ENCODE measurements around the gene PHYKPL. TPM values are rescaled to one million over a fixed set of nuclear protein-coding genes. Genes with fewer than 3 reads are reported as not detected.
"Not testable (repeated sequence)": the region's sequence is repeated elsewhere in the genome, so short reads cannot be mapped to it uniquely, and the experiment has no call there.

The PHYKPL gene
- total RNA-seq, 1 donor from 2014 or later = 95.4 TPM

DNA sequence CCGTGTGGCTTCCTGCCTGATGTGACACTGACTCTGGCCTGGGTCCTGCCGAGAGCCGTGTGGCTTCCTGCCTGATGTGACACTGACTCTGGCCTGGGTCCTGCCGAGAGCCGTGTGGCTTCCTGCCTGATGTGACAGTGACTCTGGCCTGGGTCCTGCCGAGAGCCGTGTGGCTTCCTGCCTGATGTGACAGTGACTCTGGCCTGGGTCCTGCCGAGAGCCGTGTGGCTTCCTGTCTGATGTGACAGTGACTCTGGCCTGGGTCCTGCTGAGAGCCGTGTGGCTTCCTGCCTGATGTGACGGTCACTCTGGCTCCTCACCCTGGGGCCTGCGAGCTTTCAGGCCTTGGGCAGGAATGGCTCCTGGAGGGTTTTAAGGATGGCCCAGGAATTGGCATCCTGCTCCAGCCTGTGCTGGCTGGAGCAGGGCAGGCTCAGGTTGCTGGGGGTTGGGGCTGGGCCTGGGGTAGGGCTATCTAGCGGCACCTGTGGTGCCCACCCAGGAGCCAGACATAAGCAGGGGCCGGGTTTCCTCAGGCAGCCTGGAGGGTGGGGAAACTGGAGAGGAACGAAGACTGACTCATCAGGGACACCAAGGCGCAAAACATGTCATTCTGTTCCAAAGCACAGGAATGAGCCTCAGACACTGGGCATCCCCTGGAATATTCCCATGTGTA lies 7.2 kb upstream of the PHYKPL start:
- not testable (repeated sequence) for DNase-seq (ENCODE audit: low spot score)

DNA sequence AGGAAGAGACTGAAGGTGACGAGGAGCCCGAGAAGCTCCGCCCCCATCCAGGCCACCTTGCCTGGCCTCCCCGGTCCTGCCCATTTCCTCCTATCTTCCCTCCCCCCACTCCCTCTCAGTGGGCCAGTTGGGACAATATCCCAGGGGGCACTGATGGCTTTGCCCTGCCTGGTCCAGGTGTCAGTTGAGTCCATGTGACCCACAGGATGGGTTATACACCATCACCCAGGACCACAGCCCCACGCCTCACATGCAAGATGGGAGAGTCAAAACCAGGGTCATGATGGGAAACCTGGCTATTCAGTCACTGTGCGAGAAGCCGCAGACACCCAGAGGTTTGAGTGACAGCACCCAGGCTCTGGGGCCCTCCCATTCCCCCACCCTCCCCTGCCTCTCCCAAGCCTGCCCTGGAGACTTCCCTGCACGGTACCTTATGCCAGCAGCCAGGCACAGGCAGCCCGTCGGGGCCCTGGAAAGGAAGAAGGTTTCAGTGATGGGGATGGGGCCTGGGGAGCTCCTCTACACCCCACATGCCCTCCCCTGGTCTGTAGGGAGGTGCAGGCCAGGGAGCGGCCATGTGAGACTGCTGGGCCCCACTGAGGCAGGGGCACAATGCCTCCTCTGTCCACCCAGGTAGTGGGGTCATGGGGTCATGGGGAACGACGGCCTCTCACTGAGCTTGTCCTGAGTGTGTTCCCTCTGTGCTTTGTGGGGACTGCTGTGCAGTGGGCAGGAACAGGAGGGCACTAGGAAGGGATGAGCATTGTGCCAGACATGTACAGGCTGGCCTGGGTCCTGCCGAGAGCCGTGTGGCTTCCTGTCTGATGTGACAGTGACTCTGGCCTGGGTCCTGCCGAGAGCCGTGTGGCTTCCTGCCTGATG lies 6.3 kb upstream of the PHYKPL start:
- no peak for DNase-seq (ENCODE audit: low spot score)

DNA sequence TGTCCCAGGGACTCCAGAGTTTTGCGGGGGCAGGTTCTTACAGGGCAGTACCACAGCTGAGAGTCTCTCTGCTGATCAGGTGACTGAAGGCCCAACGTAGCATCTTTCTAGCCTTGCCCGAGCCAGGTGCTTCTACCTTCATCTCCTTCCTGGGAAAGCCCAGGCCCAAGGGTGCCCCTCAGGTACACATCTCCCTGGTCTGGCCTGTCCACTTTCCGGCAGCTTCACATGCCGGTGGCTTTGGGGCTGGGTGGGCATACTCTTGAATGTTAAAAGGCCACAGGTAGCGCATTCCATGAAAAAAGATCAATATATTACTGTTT lies 5.7 kb upstream of the PHYKPL start:
- no peak for DNase-seq (ENCODE audit: low spot score)

DNA sequence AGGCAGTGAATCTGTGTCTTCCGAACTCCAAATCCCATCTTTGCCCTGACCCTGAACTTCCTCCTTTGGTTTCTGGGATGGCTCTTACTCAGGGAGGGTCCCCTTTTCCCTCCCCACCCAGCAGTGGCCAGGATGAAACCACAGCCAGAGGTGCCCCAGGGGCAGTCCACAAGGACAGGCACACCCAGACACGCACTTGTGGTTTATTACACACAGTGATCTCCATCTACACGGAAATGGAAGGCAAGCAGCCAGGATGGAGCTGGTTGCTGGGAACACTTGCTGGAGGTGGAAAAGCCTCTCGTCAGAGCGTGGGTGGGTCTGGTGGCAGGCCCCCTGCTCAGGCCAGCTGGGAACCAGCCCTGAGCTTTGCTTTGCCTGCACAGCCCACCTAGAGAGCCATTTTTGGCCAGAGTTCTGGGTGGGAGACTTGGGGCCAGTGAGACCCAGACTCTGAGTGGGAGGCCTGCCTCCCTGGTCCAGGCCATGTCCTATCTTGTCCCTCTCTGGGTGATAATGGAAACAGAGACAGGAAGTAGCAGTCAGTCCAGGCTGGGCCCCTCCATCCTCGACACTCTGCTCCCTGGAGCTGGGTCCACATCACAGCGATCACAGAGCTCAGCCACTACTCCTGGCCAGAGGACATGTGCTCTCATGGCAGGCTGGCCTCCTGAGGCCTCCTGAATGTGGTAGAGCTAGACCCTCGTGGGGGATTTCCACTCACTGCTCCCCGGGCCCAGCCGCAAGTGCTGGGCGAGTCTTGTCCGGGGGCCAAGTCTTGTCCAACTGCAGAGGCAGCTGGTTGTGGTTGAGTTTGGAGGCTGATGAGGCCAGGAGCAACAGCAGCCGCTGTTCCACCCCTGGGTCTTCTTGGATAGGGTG lies 5.1 kb upstream of the PHYKPL start:
- DNase-seq (ENCODE audit: low spot score) = no peak

DNA sequence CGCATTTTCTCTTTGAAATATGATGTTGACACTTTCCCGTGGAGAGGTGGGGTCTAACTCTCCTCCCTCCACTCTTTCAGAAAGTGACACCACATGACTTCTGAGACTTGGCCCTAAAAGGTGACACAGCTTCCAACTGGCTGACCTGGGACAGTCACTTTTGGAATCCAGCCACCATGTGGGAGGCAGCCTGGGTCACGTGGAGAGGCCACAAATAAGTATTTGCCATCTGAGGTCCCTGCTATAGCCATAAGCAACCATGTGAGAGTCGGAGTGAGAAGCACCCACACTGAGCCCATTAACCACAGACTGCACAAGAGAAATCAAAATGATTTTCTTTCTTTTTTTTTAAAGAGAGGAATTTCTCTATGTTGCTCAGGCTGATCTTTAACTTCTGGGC lies 4.1 kb upstream of the PHYKPL start:
- peak; percentile 67 for DNase-seq (ENCODE audit: low spot score)

DNA sequence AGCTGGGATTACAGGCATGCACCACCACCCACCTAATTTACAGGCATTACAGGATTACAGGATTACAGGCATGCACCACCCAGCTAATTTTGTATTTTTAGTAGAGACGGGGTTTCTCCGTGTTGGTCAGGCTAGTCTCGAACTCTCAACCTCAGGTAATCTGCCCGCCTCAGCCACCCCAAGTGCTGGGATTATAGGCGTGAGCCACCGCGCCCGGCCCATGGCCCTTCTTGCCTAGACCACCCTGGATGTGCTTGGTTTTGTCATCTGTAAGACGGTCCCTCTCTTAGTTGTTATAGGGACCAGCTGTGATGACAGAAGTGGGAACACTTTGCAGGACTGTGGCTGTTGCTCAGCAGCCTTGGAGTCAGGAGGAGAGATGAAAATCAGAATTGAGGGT lies 3.5 kb upstream of the PHYKPL start:
- DNase-seq (ENCODE audit: low spot score) = no peak

DNA sequence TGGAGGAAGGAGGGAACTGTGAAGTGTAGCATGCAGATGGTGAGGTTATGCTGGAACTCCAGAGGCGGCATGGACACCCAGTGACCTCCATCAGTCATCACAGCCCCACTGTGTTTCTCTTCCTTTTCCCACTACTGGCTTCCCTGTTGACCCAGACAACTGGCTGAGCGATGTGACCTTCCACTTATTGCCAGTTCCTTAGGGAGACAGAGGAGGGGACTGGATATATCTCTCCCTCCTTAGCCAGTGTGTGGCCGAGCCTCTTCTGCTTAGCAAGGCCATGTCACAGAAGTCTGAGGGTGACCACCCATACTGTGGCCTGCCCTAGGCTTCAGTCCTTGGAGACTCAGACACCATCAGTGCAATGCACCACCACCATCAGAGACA lies 3.0 kb upstream of the PHYKPL start:
- DNase-seq (ENCODE audit: low spot score) = no peak

DNA sequence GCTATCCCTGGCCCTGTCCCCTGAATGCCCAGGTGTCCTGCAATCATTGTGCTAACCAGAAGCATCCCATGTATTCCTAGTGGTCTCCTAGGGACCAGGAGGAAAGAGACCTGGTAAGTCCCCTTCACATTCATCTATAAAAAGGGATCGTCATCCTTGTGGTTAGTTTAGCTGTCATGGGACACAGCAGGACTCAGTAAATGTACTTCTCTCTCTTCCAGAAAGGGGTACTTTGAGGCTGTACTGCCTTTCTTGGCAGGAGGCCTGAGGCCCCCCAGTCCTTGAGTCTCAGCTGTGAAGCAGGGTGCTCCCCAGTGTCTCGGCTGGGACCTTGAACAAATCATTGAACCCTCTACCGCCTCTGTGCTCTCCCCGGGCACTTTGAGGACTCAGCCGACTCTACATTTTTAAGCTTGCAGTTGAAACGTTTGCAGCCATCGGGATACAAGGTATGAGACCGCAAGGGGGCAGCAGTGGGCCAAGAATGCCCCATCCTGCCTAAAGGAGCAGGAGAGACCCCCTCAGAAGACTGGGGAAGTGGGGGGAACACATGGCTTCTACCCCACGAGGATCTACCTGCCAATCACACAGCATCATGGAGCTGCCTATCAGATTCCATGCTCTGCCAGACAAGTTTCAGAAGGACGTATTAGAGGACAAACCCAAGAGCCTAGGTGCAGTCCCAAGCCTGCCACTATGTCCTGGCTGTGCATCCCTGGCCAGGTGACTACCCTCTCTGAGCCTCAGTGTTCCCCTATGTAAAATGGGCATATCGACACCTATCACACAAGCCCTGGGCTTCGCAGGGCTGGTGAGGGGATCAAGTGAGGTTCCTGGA lies 2.4 kb upstream of the PHYKPL start:
- peak; percentile 78 for DNase-seq (ENCODE audit: low spot score)

DNA sequence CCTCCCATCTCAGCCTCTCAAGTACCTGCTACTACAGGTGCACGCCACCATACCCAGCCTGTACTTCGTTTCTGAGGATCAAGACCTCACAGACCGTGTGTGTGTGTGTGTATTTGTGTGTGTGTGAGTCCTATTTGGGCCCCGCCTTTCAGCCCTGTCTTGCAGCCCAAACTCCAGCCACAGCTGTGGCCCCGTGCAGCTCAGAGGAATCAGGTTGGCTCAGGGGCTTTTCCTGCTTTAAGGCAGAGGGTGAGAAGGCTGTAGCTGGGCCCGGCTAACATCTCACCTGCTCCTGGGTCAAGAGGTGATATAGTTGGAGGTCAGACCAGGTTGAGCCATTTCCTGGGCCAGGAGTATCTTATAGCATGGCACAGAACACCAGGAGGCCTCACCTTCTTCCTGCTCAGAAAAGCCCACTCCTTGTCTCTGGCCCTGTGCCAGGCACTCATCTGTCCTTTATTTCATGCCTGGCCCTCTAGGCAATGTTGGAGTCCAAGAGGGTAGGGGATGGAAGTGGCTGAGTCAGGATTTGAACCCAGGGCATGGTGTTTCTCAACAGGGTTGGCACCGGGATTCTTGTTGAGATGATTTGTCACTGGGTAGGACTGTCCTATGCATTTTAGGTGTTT lies 1.6 kb upstream of the PHYKPL start:
- DNase-seq (ENCODE audit: low spot score) = no peak

DNA sequence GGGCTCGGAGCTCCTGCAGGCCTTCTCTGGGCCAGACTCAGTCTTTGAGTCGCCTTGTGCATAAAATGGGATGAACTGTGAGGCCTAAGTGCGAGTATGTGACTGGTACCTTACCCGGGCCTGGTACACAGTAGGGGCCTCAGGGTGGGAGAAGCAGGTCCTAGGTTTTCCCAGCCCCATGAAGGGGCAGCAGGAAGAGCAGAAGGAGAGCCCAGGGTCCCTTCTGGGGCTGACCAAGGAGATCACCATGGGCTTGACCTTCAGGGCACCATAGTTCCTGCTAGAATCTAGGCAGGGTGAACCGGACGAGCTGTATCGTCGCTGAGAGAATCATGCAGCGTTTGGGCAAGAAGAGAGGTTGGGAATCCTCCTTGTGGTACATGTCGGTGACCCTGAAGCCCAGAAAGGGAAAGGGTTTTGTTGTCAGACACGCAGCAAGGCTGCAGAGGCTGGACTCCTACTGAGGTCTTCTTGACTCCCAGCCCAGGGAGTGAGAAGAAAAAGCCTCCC lies 373 bp upstream of the PHYKPL start:
- DNase-seq (ENCODE audit: low spot score) = no peak

DNA sequence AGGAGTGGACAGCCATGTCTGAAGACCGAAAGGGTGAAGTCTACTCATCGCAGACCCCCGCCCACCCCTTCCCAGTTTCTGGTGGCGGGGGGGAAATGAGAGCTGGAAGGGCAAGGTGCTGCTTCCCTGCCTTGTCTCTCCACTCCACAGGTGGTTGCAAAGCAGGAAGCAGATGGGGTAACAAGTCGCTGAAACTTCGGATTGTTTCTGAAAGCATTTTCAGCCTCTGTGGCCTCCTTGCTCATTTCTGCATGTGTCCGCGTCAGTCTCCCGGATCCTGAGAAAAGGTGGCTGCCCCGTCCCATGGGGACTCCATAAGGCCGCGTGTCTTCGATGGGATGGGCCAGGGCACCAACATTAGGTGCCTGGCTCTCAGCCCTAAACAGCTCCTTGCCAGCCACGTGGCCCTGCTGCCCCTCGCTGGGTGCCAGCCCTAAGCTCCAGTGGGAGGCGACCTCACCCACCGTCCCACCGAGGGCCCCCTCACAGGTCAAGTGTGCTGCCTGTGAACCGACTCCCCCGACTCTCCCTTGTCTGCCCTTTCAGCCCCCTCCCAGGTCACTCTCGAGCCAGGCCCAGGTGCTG lies 971 bp downstream of the PHYKPL start:
- DNase-seq (ENCODE audit: low spot score) = no peak

DNA sequence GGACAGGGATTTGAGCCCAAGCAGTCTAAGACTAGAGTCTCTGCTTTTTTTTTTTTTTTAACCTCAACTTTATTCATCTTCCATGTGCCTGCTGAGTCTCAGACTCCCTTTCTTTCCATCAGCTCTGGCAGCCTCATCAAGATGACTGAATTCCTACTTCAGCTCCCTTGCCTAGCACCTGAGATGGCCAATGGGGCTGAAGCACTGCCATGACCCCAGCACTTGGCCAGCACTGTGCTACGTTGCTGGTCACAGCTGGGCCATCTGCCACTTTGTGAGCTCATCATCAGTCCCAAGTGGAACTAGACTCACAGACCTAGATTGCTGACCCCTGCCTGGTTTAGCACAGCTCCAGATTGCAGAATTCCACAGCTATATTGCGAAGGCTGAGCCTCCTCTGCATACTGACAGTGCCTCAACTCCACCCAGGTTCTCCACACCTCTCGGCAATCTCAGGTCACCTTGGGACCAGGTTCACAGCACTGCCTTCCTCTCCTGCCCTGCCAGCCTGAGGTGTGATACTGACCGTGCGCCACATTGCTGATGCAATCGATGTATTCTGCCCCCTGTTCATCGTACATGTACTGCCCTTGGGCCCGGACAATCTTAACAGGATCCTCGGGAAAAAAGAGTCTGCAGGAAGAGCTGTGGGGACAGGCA lies 1.6 kb downstream of the PHYKPL start:
- no peak for DNase-seq (ENCODE audit: low spot score)

DNA sequence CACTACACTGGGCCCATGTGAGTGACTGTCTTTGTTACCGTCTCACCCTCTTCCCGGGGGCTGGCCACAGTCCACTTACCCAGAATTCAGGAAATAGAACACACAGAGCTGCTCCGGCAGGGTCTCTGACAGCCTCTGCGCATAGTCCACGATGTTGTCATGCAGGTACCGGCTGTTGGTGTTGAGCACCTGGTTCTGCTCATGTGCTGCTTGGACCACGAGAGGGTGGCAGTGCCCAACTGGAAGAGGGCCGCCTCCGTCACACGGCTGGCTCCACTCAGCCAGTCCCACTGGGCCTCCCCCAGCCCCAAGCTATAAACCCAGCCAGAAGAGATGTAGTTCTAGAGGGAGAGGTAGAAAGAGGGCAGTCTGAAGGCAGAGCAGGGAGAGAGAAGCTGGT lies 2.7 kb downstream of the PHYKPL start:
- DNase-seq (ENCODE audit: low spot score) = no peak

DNA sequence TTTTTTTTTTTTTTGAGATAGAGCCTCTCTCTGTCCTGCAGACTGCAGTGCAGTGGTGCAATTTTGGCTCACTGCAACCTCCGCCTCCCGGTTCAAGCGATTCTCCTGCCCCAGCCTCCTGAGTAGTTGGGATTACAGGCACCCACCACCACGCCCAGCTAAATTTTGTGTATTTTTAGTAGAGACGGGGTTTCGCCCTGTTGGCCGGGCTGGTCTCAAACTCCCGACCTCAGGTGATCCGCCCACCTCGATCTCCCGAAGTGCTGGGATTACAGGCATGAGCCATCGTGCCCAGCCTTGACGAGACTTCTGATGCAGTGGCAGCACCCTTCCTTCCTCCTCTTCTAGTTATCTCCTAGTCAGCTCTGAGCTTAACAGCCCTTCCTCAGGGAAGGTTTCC lies 3.5 kb downstream of the PHYKPL start:
- DNase-seq (ENCODE audit: low spot score) = not testable (repeated sequence)

DNA sequence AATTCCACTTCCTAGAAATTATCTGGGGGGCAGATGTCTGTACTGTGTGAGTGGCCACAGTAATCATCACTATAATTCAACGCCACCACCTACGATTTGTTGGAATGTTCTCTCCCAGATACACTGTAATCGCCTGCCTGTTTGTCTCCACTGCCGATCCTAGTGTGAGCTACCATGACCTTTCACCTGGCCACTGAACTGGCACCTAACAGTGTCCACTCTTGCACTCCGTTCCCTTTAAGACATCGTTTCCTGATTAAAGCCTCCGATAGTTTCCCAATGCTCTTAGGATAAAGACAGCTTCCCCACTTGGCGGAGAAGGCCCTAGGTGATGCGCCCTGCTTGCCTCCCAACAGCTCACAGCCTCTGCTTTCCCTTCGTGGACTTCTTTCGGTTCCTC lies 4.0 kb downstream of the PHYKPL start:
- DNase-seq (ENCODE audit: low spot score) = no peak

DNA sequence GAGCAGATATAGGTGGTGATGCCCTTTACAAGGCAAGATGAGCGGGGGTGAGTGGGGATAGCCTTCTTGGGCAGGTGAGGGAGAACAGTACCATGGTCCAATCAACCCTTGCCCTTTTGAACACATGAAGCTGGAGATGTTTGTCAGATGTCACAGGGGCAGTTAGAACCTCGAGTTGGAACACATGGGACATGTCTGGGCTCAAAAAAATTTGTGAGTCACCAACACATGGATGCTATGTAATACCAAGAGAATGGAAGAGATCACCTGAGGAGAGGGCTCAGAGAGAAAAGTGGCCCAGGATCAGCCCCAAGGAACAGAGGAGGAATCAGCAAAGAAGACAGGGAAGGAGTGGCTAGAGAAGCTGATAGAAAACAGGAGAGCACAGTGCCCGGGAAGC lies 4.7 kb downstream of the PHYKPL start:
- no peak for DNase-seq (ENCODE audit: low spot score)

DNA sequence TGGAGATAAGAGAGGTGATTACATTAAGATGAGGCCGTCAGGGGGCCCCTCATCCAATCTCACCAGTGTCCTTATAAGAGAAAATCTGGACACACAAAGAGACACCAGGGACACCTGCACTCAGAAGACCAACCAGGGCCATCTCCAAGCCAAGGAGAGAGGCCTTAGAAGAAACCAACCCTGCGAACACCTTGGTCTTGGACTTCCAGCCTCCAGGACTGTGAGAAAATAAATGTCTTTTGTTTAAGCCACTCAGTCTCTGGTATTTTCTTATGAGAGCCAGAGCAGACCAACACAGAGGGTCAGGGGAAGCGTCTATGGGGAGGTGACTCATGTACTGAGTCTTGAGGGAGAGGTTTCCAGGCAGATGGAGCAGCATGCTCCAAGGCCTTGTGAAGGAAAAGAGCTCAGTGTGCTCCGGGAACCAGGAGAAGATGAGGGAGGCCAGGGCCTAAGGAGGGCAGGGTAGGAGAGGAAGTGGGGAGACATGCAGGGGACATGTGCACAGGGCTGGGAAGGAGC lies 5.4 kb downstream of the PHYKPL start:
- no peak for DNase-seq (ENCODE audit: low spot score)

DNA sequence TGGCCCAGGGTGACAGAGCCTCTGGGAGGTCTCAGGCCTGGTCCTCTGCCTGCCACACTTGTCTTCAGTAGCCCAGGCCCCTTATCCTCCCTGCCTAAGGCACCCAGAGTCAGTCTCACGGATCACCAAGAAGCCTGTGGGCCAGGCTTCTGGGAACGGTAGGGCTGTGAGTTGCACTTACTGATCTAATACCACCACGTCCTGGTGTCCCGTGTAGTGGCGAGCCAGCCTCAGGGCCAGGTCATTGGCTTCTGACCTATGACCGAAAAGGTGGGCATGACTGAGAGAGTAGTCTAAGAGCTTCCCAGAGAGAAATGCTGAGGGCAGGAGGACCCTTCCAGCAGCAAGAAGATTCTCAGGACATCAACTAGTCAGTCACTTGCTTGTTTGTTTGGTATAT lies 7.4 kb downstream of the PHYKPL start:
- DNase-seq (ENCODE audit: low spot score) = no peak

DNA sequence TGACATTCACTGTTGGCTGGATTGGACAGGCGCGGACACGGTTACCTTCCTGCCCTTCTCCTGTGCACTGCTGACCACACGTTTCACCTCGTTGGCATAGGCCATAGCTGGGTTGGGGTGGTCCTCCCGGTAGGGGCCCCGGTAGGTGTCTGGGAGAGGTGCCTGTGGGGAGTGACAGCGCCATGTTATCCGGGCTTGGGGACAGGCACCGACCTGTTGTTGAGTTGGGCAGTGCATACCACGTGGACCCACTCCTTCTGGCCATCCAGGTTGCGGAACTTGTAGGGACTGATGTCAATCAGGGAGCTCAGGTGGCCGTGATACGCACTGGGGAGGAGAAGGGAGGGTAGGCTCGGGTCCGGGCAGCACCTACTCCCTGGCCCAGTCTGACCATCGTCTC lies 8.2 kb downstream of the PHYKPL start:
- no peak for DNase-seq (ENCODE audit: low spot score)

DNA sequence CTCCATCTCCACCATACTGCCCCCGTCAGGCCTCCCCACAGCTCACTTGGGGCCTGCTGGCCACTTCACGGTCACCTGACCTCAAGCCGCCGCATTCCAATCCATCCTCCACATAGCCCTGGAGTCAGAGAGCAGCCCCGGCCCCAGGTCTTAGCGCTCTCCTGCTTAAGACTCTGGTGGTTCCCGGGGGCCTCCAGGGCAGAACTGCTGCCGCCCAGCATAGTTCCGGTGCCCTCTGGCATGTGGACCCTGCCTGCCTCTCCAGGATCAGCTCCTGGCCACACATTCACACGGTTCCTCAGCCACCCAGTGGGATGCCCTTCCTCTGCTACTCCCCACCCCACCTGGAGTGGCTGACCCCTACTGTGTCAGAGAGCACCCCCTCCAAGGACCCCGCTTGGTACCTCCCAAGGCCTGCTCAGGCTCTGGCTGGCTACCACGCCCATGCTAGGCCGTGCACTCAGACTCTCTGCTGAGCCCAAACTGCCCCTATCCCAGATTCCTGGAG lies 8.7 kb downstream of the PHYKPL start:
- DNase-seq (ENCODE audit: low spot score) = no peak

Measured in mucosa of gallbladder (tissue), 1 donor.